Naive B cell (primary cell): Measurements from ENCODE around the gene PLGLB1. TPM values are rescaled to one million over a fixed set of nuclear protein-coding genes. Genes with fewer than 3 reads are reported as not detected.
A peak's percentile ranks its signal among the peaks of the same experiment; 100 is the strongest.
"Not testable (repeated sequence)": the region's sequence is repeated elsewhere in the genome, so short reads cannot be mapped to it uniquely, and the experiment has no call there.

Experiments
- ATAC-seq, 2 donors: fragments of 150-1000 bp; cut with Tn5 transposase; 2 replicates each; pipeline ENCODE4 v1.10.0; 2021; ENCODE audit warnings: low read depth in 2 of 2, mild to moderate bottlenecking in 2 of 2, moderate library complexity in 2 of 2
- DNase-seq: peaks from one replicate; pipeline ENCODE4 v3.0.0; 2022
- H3K27ac Mint-ChIP-seq, 6 donors: one replicate each; pipeline ENCODE4 v1.8.0; 2020 to 2022; ENCODE audit warnings: mild to moderate bottlenecking in 6 of 6, mixed read lengths in 6 of 6, moderate library complexity in 5 of 6, inconsistent platforms in 2 of 6
- H3K27me3 Mint-ChIP-seq, 3 donors: one replicate each; pipeline ENCODE4 v1.8.0; 2021 to 2022; ENCODE audit warnings: mixed read lengths in 3 of 3, mild to moderate bottlenecking in 1 of 3
- H3K36me3 Mint-ChIP-seq, 2 donors: one replicate each; pipeline ENCODE4 v1.8.0; 2020 to 2022; ENCODE audit warnings: mixed read lengths in 2 of 2, inconsistent platforms in 1 of 2, mild to moderate bottlenecking in 1 of 2
- H3K4me1 Mint-ChIP-seq, 3 donors: one replicate each; pipeline ENCODE4 v1.8.0; 2020 to 2022; ENCODE audit warnings: mixed read lengths in 3 of 3, inconsistent platforms in 1 of 3, mild to moderate bottlenecking in 1 of 3, moderate library complexity in 1 of 3
- H3K4me3 Mint-ChIP-seq, 8 donors: one replicate each; pipeline ENCODE4 v1.8.0; 2020 to 2022; ENCODE audit warnings: mild to moderate bottlenecking in 8 of 8, mixed read lengths in 8 of 8, moderate library complexity in 8 of 8, inconsistent platforms in 2 of 8
- H3K9me3 Mint-ChIP-seq, 7 donors: one replicate each; pipeline ENCODE4 v1.8.0; 2020 to 2022; ENCODE audit warnings: mixed read lengths in 7 of 7, mild to moderate bottlenecking in 5 of 7, inconsistent platforms in 2 of 7, moderate library complexity in 1 of 7
- polyA plus RNA-seq, 6 donors: library from polyadenylated mRNA; unstranded; fragments of 300-500 nt; fragmentation: Illumina TruSeq; gene quantifications; one replicate each; pipeline ENCODE4 v1.2.3, GENCODE V29; 2021; ENCODE audit warnings: low read depth in 6 of 6

PLGLB1 gene
- polyA plus RNA-seq: 1 to 10 TPM in 3 of 6 donors, under 1 TPM in 2, not detected in 1; 0.66 to 3.4 (median 1.5) TPM

- H3K9me3 Mint-ChIP-seq, DNase-seq, ATAC-seq, H3K27ac Mint-ChIP-seq, H3K4me3 Mint-ChIP-seq, H3K27me3 Mint-ChIP-seq, H3K4me1 Mint-ChIP-seq, H3K36me3 Mint-ChIP-seq: not testable (repeated sequence)
Observed at GRCh38 chr2:87021744-87022143, at the start of gene PLGLB1. TSS of gene PLGLB1 (minus strand) at chr2:87021844. CDS start at chr2:87021783, 61 bp downstream.

GRCh38 chr2:87064305-87064704 is 42.7 kb upstream of the PLGLB1 start:
- not testable (repeated sequence) for H3K4me3 Mint-ChIP-seq, H3K27me3 Mint-ChIP-seq, H3K36me3 Mint-ChIP-seq, H3K9me3 Mint-ChIP-seq, DNase-seq, ATAC-seq
- Mint-ChIP-seq H3K4me1 (peaks cover 9 to 11% (median 10%) of the 10 kb centered on the region in 3 donors), H3K27ac (peak overlapping the region in 1 of 6 donors; percentile 39)

GRCh38 chr2:87063431-87063830 is 41.8 kb upstream of the PLGLB1 start:
- not testable (repeated sequence) for H3K27me3 Mint-ChIP-seq, H3K27ac Mint-ChIP-seq, H3K4me3 Mint-ChIP-seq, H3K9me3 Mint-ChIP-seq, DNase-seq, H3K36me3 Mint-ChIP-seq
- ATAC-seq: peak in 1 of 2 donors; percentile 43
- H3K4me1 Mint-ChIP-seq: peaks cover 9 to 12% (median 11%) of the 10 kb centered on the region in 3 donors

- not testable (repeated sequence) for H3K9me3 Mint-ChIP-seq, H3K27ac Mint-ChIP-seq, H3K4me1 Mint-ChIP-seq, H3K27me3 Mint-ChIP-seq, H3K4me3 Mint-ChIP-seq, DNase-seq, H3K36me3 Mint-ChIP-seq, ATAC-seq
Observed at GRCh38 chr2:87061519-87061918, 39.9 kb upstream of the PLGLB1 start.

GRCh38 chr2:87057606-87058005 is 36.0 kb upstream of the PLGLB1 start:
- DNase-seq, H3K9me3 Mint-ChIP-seq, ATAC-seq, H3K27ac Mint-ChIP-seq, H3K4me1 Mint-ChIP-seq, H3K36me3 Mint-ChIP-seq, H3K4me3 Mint-ChIP-seq, H3K27me3 Mint-ChIP-seq: not testable (repeated sequence)

- not testable (repeated sequence) for ATAC-seq, H3K4me1 Mint-ChIP-seq, H3K36me3 Mint-ChIP-seq, H3K4me3 Mint-ChIP-seq, H3K9me3 Mint-ChIP-seq, H3K27me3 Mint-ChIP-seq, DNase-seq, H3K27ac Mint-ChIP-seq
Observed at GRCh38 chr2:87056843-87057242, 35.2 kb upstream of the PLGLB1 start.

GRCh38 chr2:87056435-87056834 is 34.8 kb upstream of the PLGLB1 start:
- H3K27ac Mint-ChIP-seq, H3K36me3 Mint-ChIP-seq, H3K4me1 Mint-ChIP-seq, H3K4me3 Mint-ChIP-seq, H3K27me3 Mint-ChIP-seq, H3K9me3 Mint-ChIP-seq, DNase-seq, ATAC-seq: not testable (repeated sequence)

- not testable (repeated sequence) for ATAC-seq, DNase-seq, H3K36me3 Mint-ChIP-seq, H3K4me1 Mint-ChIP-seq, H3K27me3 Mint-ChIP-seq, H3K4me3 Mint-ChIP-seq, H3K9me3 Mint-ChIP-seq
- peak overlapping the region in 1 of 6 donors; percentile 32 for H3K27ac Mint-ChIP-seq
Observed at GRCh38 chr2:87054375-87054774, 32.7 kb upstream of the PLGLB1 start.

- peak in 1 of 2 donors; percentile 52 for ATAC-seq
- H3K9me3 Mint-ChIP-seq, H3K27ac Mint-ChIP-seq, H3K36me3 Mint-ChIP-seq, DNase-seq, H3K27me3 Mint-ChIP-seq, H3K4me1 Mint-ChIP-seq, H3K4me3 Mint-ChIP-seq: not testable (repeated sequence)
Observed at GRCh38 chr2:87041321-87041978, 19.8 kb upstream of the PLGLB1 start.

GRCh38 chr2:87028607-87029006 is 7.0 kb upstream of the PLGLB1 start:
- not testable (repeated sequence) for H3K9me3 Mint-ChIP-seq, DNase-seq, H3K27ac Mint-ChIP-seq, H3K4me1 Mint-ChIP-seq, H3K4me3 Mint-ChIP-seq, ATAC-seq, H3K27me3 Mint-ChIP-seq, H3K36me3 Mint-ChIP-seq

- not testable (repeated sequence) for H3K36me3 Mint-ChIP-seq, DNase-seq, H3K27me3 Mint-ChIP-seq, H3K4me1 Mint-ChIP-seq, H3K9me3 Mint-ChIP-seq, H3K27ac Mint-ChIP-seq, H3K4me3 Mint-ChIP-seq, ATAC-seq
Observed at GRCh38 chr2:87026816-87027215, 5.2 kb upstream of the PLGLB1 start.

GRCh38 chr2:87025927-87026326 is 4.3 kb upstream of the PLGLB1 start:
- H3K4me1 Mint-ChIP-seq, H3K27me3 Mint-ChIP-seq, DNase-seq: not testable (repeated sequence)

GRCh38 chr2:87023988-87024615 is 2.5 kb upstream of the PLGLB1 start:
- H3K4me1 Mint-ChIP-seq, ATAC-seq, H3K27ac Mint-ChIP-seq, H3K9me3 Mint-ChIP-seq, DNase-seq, H3K36me3 Mint-ChIP-seq, H3K27me3 Mint-ChIP-seq, H3K4me3 Mint-ChIP-seq: not testable (repeated sequence)

More at GRCh38 chr2:87025927-87026326, 4.3 kb upstream of the PLGLB1 start:
- not testable (repeated sequence) for H3K4me3 Mint-ChIP-seq, H3K36me3 Mint-ChIP-seq, H3K27ac Mint-ChIP-seq, ATAC-seq, H3K9me3 Mint-ChIP-seq

GRCh38 chr2:87021043-87021442 is 601 bp downstream of the PLGLB1 start:
- not testable (repeated sequence) for H3K4me1 Mint-ChIP-seq, ATAC-seq, H3K4me3 Mint-ChIP-seq, DNase-seq, H3K27ac Mint-ChIP-seq, H3K36me3 Mint-ChIP-seq, H3K9me3 Mint-ChIP-seq, H3K27me3 Mint-ChIP-seq
